HCT116 (cell line): Measurements from ENCODE around the gene USP10. TPM values are rescaled to one million over a fixed set of nuclear protein-coding genes. Genes with fewer than 3 reads are reported as not detected.

Experiments used
- ATAC-seq: fragments of 200-7000 bp; cut with Tn5 transposase; 2 replicates; pipeline ENCODE4 v1.9.1; 2020; ENCODE audit warnings: mild to moderate bottlenecking, moderate library complexity
- BruUV-seq: library from RNA; stranded (reverse); fragments of 400-500 nt; replicated peaks from 2 replicates; lab custom pipeline; 2021; lab: Mats Ljungman, UMichigan
- CTCF ChIA-PET: fragments of 300-600 bp; sonication (Branson Sonifier 250); formaldehyde crosslinking; loops from one replicate; lab custom pipeline; 2021; ENCODE audit warnings: antibody characterized with exemption; lab: Charles Lee
- POLR2A ChIA-PET: fragments of 300-600, 350-600 bp; sonication (Branson Sonifier 250); formaldehyde crosslinking; loops from one replicate; lab custom pipeline; 2021; ENCODE audit warnings: antibody characterized with exemption; lab: Charles Lee
- RAD21 ChIA-PET, 2 experiments: fragments of 300-600 bp; sonication (Branson Sonifier 250); formaldehyde crosslinking; loops; one replicate each; lab custom pipeline; 2023; ENCODE audit warnings: low total read pairs in 2 of 2; ENCODE audit not compliant: uncharacterized antibody in 2 of 2, unreplicated experiment in 2 of 2, low non-redundant PET in 1 of 2; lab: Charles Lee
- DNase-seq: peaks from one replicate; pipeline ENCODE4 v3.0.0-alpha.2; 2010; ENCODE audit warnings: low read depth, low spot score
- H2AFZ ChIP-seq: fragments of 200-600 bp; shearing (Covaris generic), sonication (generic); 2 replicates; pipeline ENCODE4 v1.6.1; 2017; ENCODE audit warnings: low read depth, mixed run types, mixed read lengths, antibody characterized with exemption, low read length; ENCODE audit not compliant: poor library complexity, severe bottlenecking
- H3K27ac ChIP-seq: 2 replicates; pipeline ENCODE4 v1.5.1; 2012; ENCODE audit warnings: low read depth, low read length
- H3K27me3 ChIP-seq: fragments of 200-600 bp; sonication (generic); 2 replicates; pipeline ENCODE4 v1.6.1; 2016; ENCODE audit warnings: mixed run types, low read length, mixed read lengths; ENCODE audit not compliant: insufficient read depth
- H3K36me3 ChIP-seq, 2 experiments: fragments of 200-500 bp in 1 of 2; fragments of 200-600 bp in 1 of 2; sonication (Bioruptor generic) in 1 of 2; sonication (generic) in 1 of 2; 2 replicates each; pipeline versions ENCODE4 v1.5.1 to v1.6.1; 2014 to 2016; ENCODE audit warnings: low read length in 2 of 2, inconsistent platforms in 1 of 2, mixed read lengths in 1 of 2, mixed run types in 1 of 2; ENCODE audit not compliant: insufficient read depth in 2 of 2, control insufficient read depth in 1 of 2
- H3K4me1 ChIP-seq, 2 experiments: fragments of 200-600 bp in 1 of 2; sonication (generic) in 1 of 2; 2 replicates each; pipeline versions ENCODE4 v1.5.1 to v1.6.1; 2012 to 2017; ENCODE audit warnings: low read length in 2 of 2, inconsistent platforms in 1 of 2, mild to moderate bottlenecking in 1 of 2, mixed read lengths in 1 of 2, mixed run types in 1 of 2, moderate library complexity in 1 of 2; ENCODE audit not compliant: insufficient read depth in 2 of 2, control insufficient read depth in 1 of 2
- H3K4me2 ChIP-seq: fragments of 200-600 bp; sonication (generic); 2 replicates; pipeline ENCODE4 v1.6.1; 2017; ENCODE audit warnings: mixed run types, low read length, mixed read lengths
- H3K4me3 ChIP-seq, 2 experiments: fragments of 200-600 bp in 1 of 2; sonication (generic) in 1 of 2; replicated peaks in 1 of 2; 2 replicates each; pipeline ENCODE4 v1.5.1; 2011 to 2016; ENCODE audit warnings: low read length in 2 of 2, control low read depth in 1 of 2, low read depth in 1 of 2, mild to moderate bottlenecking in 1 of 2, mixed read lengths in 1 of 2, mixed run types in 1 of 2
- H3K79me2 ChIP-seq: fragments of 200-600 bp; sonication (generic); 2 replicates; pipeline ENCODE4 v1.6.1; 2017; ENCODE audit warnings: mild to moderate bottlenecking, mixed run types, low read length, moderate library complexity, mixed read lengths; ENCODE audit not compliant: insufficient read depth
- H3K9ac ChIP-seq: fragments of 200-600 bp; sonication (generic); 2 replicates; pipeline ENCODE4 v1.6.1; 2016; ENCODE audit warnings: low read length, mixed read lengths
- H3K9me2 ChIP-seq: fragments of 200-600 bp; sonication (generic), shearing (Covaris generic); 2 replicates; pipeline ENCODE4 v1.6.1; 2017; ENCODE audit warnings: mixed run types, mild to moderate bottlenecking, moderate library complexity; ENCODE audit not compliant: insufficient read depth
- H3K9me3 ChIP-seq, 2 experiments: fragments of 200-500 bp in 1 of 2; fragments of 200-600 bp in 1 of 2; sonication (Bioruptor generic) in 1 of 2; sonication (generic) in 1 of 2; 2 replicates each; pipeline ENCODE4 v1.6.1; 2014 to 2017; ENCODE audit warnings: low read length in 2 of 2, mixed read lengths in 2 of 2, inconsistent platforms in 1 of 2, low read depth in 1 of 2, mild to moderate bottlenecking in 1 of 2, mixed run types in 1 of 2, moderate library complexity in 1 of 2; ENCODE audit not compliant: control insufficient read depth in 1 of 2, insufficient read depth in 1 of 2
- H4K20me1 ChIP-seq: fragments of 200-600 bp; sonication (generic), shearing (Covaris generic); 2 replicates; pipeline ENCODE4 v1.6.1; 2017; ENCODE audit warnings: mixed run types, mild to moderate bottlenecking, moderate library complexity; ENCODE audit not compliant: insufficient read depth
- ATF3 ChIP-seq: IDR thresholded peaks from 2 replicates; pipeline ENCODE4 v1.6.1; 2012
- EGR1 ChIP-seq: IDR thresholded peaks from 2 replicates; pipeline ENCODE4 v1.6.1; 2012; ENCODE audit warnings: low read depth
- EZH2phosphoT487 ChIP-seq: fragments of 200-600 bp; IDR thresholded peaks from 2 replicates; pipeline ENCODE4 v1.6.1; 2018; ENCODE audit warnings: antibody characterized with exemption, borderline replicate concordance
- RAD21 ChIP-seq: IDR thresholded peaks from 2 replicates; pipeline ENCODE4 v1.6.1; 2012; ENCODE audit warnings: low read depth, mild to moderate bottlenecking
- SP1 ChIP-seq: IDR thresholded peaks from 2 replicates; pipeline ENCODE4 v1.6.1; 2012; ENCODE audit warnings: low read depth
- SRF ChIP-seq: IDR thresholded peaks from 2 replicates; pipeline ENCODE4 v1.6.1; 2012; ENCODE audit warnings: low read depth
- TCF7L2 ChIP-seq: IDR thresholded peaks from 2 replicates; pipeline ENCODE4 v1.7.0; 2011; ENCODE audit warnings: borderline replicate concordance, inconsistent platforms; ENCODE audit not compliant: insufficient read depth, insufficient read length; ENCODE audit errors: extremely low read depth
- ZBTB33 ChIP-seq: IDR thresholded peaks from 2 replicates; pipeline ENCODE4 v1.6.1; 2011; ENCODE audit warnings: mild to moderate bottlenecking, low read length, moderate library complexity; ENCODE audit not compliant: insufficient replicate concordance; ENCODE audit errors: extremely low read depth
- intact Hi-C: fragments of 100-400 bp; cut with micrococcal nuclease; formaldehyde crosslinking; loops from 2 replicates; pipeline ENCODE4 v1.10.0; 2022
- total RNA-seq: library from RNA; stranded (reverse); gene quantifications from one replicate; pipeline ENCODE4 v1.2.1, GENCODE V29; 2021; ENCODE audit not compliant: unreplicated experiment
- TF ChIP-seq, protein P1 (sequence below), 3 experiments: fragments of 200-600 bp in 1 of 3; sonication (generic) in 1 of 3; IDR thresholded peaks in 2 of 3; conservative IDR thresholded peaks in 1 of 3; 2 replicates each; pipeline ENCODE4 v1.5.1; 2012 to 2017; ENCODE audit warnings: low read depth in 2 of 3, low read length in 2 of 3, antibody characterized with exemption in 1 of 3, borderline replicate concordance in 1 of 3, control low read depth in 1 of 3, mild to moderate bottlenecking in 1 of 3, mixed read lengths in 1 of 3, mixed run types in 1 of 3, moderate library complexity in 1 of 3; ENCODE audit not compliant: insufficient read depth in 1 of 3

Gene USP10
- total RNA-seq, 1 experiment from 2014 or later = 175 TPM

GRCh38 chr16:84683691-84684591 is 15.9 kb upstream of the USP10 start:
- Histone ChIP-seq H3K9me3 (no peaks in the 10 kb centered on the region), H4K20me1 (no peaks in the 10 kb centered on the region), H3K27me3 (peaks cover 29% of the 10 kb centered on the region; the same call in 1 of the 2 replicates), H3K4me2 (no peak overlapping the region), H3K36me3 (no peaks in the 10 kb centered on the region), H3K79me2 (no peaks in the 10 kb centered on the region), H3K27ac (no peak overlapping the region), H2AFZ (no peak overlapping the region), H3K9ac (no peak overlapping the region), H3K9me2 (no peaks in the 10 kb centered on the region), H3K4me1 (peaks cover 0 to 4% of the 10 kb centered on the region in 2 experiments; a peak in 1 of 4 replicates), H3K4me3 (no peak overlapping the region)
- POLR2A ChIA-PET = interaction anchor here (1.1 kb wide), 1 partner anchor 12 kb away, joined by 3 read pairs; no protein-coding TSS in a partner anchor
- CTCF ChIA-PET = interaction anchor here (5.9 kb wide), 1 partner anchor 11 kb away, joined by 34 read pairs; no protein-coding TSS in a partner anchor
- DNase-seq (no peak), ATAC-seq (no peak)
- TF ChIP-seq, protein P1, sequence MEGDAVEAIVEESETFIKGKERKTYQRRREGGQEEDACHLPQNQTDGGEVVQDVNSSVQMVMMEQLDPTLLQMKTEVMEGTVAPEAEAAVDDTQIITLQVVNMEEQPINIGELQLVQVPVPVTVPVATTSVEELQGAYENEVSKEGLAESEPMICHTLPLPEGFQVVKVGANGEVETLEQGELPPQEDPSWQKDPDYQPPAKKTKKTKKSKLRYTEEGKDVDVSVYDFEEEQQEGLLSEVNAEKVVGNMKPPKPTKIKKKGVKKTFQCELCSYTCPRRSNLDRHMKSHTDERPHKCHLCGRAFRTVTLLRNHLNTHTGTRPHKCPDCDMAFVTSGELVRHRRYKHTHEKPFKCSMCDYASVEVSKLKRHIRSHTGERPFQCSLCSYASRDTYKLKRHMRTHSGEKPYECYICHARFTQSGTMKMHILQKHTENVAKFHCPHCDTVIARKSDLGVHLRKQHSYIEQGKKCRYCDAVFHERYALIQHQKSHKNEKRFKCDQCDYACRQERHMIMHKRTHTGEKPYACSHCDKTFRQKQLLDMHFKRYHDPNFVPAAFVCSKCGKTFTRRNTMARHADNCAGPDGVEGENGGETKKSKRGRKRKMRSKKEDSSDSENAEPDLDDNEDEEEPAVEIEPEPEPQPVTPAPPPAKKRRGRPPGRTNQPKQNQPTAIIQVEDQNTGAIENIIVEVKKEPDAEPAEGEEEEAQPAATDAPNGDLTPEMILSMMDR (IDR thresholded peaks at IDR 0.05 in 2 of 3, conservative IDR thresholded peaks at IDR 0.05 in 1 of 3; ENCODE audit: borderline replicate concordance in 1 of 3, insufficient read depth in 1 of 3, low read depth in 2 of 3, low read length in 2 of 3) = no peak
- BruUV-seq = no TSS peak
- intact Hi-C loops = no loop called here
- RAD21 ChIA-PET = no interaction called here

GRCh38 chr16:84684592-84684965 is 15.2 kb upstream of the USP10 start:
- ChIA-PET CTCF (interaction anchor here (5.9 kb wide), 1 partner anchor 12 kb away, joined by 34 read pairs; no protein-coding TSS in a partner anchor), POLR2A (interaction anchor here (1.1 kb wide), 1 partner anchor 12 kb away, joined by 3 read pairs; no protein-coding TSS in a partner anchor), RAD21 (no interaction called here)
- no peaks in the 10 kb centered on the region for H3K9me2 ChIP-seq
- H3K4me3 ChIP-seq = no peak overlapping the region
- no peaks in the 10 kb centered on the region for H3K9me3 ChIP-seq
- no peaks in the 10 kb centered on the region for H3K36me3 ChIP-seq
- H4K20me1 ChIP-seq = no peaks in the 10 kb centered on the region
- TF ChIP-seq ZBTB33 (no peak), TCF7L2 (no peak), EZH2phosphoT487 (no peak), SRF (no peak), RAD21 (no peak), ATF3 (no peak), EGR1 (no peak), SP1 (no peak)
- H3K4me2 ChIP-seq = no peak overlapping the region
- H3K4me1 ChIP-seq = peaks cover 0 to 4% of the 10 kb centered on the region in 2 experiments; a peak in 1 of 4 replicates
- H3K27me3 ChIP-seq = peaks cover 28% of the 10 kb centered on the region; the same call in 1 of the 2 replicates
- H3K27ac ChIP-seq = no peak overlapping the region
- ATAC-seq (no peak), DNase-seq (no peak)
- no TSS peak for BruUV-seq
- H2AFZ ChIP-seq = no peak overlapping the region
- H3K9ac ChIP-seq = no peak overlapping the region
- H3K79me2 ChIP-seq = no peaks in the 10 kb centered on the region
- intact Hi-C loops = no loop called here
